ENCODE results near the gene BRD3.

DNA sequence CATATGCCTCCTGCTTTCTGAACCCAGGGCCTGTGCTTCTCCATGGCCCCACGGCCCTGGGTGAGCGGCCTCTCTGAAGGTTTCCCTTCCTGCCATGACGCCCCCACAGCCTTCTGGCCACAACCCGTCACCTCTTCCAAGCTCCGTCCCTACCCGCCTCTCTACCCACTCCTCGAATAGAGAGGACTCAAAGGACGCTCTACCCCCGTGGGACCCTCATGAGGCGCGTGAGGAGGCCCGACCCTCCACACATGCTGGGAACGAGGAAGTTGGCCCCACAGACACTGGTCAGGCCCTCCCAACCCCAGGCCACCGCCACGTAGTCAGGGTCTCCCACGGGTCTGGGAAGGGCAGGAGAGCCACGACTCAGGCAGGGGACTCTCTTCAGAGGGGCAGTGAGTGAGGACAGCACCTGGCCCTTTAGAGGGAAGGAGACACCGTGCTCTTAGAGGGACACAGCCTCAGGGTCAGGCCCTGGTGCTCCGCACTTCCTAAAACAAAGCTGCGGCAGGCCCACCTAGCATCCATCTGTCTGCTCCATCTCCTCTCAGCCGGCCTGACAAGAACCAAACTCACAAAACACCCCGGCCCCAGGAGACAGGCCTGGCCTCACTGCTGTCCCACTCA is 5.3 kb downstream of the BRD3 start:
- TF ChIP-seq CTCF (conservative IDR thresholded peaks at IDR 0.05; ENCODE audit: low read length) (no peak), EZH2phosphoT487 (IDR thresholded peaks at IDR 0.05; ENCODE audit: borderline replicate concordance) (no peak)
